Activated naive CD4-positive, alpha-beta T cell treated with anti-CD3 and anti-CD28 coated beads, Interleukin-2, amount 10 ng/mL, durations not matched to agents 7 days and 5 days (primary cell): ENCODE data around the gene ACAP3.
"Not testable (repeated sequence)": the region's sequence is repeated elsewhere in the genome, so short reads cannot be mapped to it uniquely, and the experiment has no call there.

ENCODE experiments used
- CTCF ChIA-PET: fragments of 350-600 bp; sonication (Branson Sonifier 250); formaldehyde crosslinking; loops from one replicate; lab custom pipeline; 2021; ENCODE audit warnings: antibody characterized with exemption; lab: Charles Lee
- DNase-seq: peaks from one replicate; pipeline ENCODE4 v3.0.0-alpha.2; 2020
- H3K27ac Mint-ChIP-seq: one replicate; pipeline ENCODE4 v1.8.0; 2021; ENCODE audit warnings: mild to moderate bottlenecking, moderate library complexity, mixed read lengths
- H3K27me3 Mint-ChIP-seq: one replicate; pipeline ENCODE4 v1.8.0; 2021; ENCODE audit warnings: mild to moderate bottlenecking, mixed read lengths
- H3K36me3 Mint-ChIP-seq: one replicate; pipeline ENCODE4 v1.8.0; 2021; ENCODE audit warnings: mixed read lengths
- H3K4me1 Mint-ChIP-seq: one replicate; pipeline ENCODE4 v1.8.0; 2021; ENCODE audit warnings: mixed read lengths
- H3K4me3 Mint-ChIP-seq: one replicate; pipeline ENCODE4 v1.8.0; 2021; ENCODE audit warnings: mild to moderate bottlenecking, moderate library complexity, mixed read lengths
- H3K9me3 Mint-ChIP-seq: one replicate; pipeline ENCODE4 v1.8.0; 2021; ENCODE audit warnings: mixed read lengths

The ACAP3 gene

DNA sequence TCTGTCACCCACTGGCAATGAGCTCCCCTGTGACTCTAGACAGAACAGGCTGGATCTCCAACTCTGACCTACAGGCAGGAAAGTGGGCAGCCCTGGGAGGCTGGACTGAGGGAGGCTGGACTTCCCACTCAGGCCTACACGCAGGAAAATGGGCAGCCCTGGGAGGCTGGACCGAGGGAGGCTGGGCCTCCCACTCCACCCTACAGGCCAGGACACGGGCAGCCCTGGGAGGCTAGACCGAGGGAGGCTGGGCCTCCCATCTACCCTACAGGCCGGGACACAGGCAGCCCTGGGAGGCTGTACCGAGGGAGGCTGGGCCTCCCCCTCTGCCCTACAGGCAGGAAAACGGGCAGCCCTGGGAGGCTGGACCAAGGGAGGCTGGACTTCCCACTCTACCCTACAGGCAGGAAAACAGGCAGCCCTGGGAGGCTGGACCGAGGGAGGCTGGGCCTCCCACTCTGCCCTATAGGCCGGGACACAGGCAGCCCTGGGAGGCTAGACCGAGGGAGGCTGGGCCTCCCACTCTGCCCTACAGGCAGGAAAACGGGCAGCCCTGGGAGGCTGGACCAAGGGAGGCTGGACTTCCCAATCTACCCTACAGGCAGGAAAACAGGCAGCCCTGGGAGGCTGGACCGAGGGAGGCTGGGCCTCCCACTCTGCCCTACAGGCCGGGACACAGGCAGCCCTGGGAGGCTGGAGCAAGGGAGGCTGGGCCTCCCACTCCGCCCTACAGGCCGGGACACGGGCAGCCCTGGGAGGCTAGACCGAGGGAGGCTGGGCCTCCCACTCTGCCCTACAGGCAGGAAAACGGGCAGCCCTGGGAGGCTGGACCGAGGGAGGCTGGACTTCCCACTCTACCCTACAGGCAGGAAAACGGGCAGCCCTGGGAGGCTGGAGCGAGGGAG lies 59.5 kb downstream of the ACAP3 start:
- H3K9me3 Mint-ChIP-seq, DNase-seq, CTCF ChIA-PET, H3K27ac Mint-ChIP-seq, H3K4me3 Mint-ChIP-seq: not testable (repeated sequence)
- Mint-ChIP-seq H3K4me1 (peaks cover 19% of the 10 kb centered on the region), H3K27me3 (peaks cover 37% of the 10 kb centered on the region), H3K36me3 (peaks cover 11% of the 10 kb centered on the region)

DNA sequence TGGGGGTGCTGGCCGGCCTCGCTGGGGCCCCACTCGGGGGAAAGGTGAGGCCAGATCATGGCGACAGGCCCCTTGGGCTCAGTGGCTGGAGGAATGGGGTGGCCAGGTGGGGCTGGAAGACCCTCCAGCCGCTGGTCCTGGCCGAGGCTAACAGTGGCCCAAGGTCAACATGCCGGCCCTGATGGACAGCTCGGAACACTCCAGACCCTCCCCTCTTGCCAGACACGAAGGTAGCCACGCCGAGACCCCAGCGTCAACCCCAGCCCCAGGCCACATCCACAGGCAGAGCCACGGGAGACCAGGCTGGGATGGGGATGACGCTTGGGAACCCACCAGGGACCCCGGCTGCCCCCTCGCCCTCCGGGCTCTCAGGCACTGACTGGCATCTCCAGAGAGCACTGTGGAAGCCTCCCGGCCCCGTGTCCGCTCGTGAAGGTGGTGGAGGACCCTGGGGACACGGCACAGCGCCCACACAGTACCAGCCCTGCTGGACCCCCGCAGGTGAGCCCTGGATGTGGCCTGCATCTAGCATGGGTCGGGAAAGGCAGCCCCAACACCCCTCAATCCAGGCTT lies 60.3 kb downstream of the ACAP3 start:
- Mint-ChIP-seq H3K9me3 (no peaks in the 10 kb centered on the region), H3K4me1 (peaks cover 19% of the 10 kb centered on the region), H3K36me3 (peaks cover 4% of the 10 kb centered on the region), H3K27me3 (peaks cover 37% of the 10 kb centered on the region), H3K27ac (no peak overlapping the region), H3K4me3 (no peak overlapping the region)
- CTCF ChIA-PET = no interaction called here
- no peak for DNase-seq

DNA sequence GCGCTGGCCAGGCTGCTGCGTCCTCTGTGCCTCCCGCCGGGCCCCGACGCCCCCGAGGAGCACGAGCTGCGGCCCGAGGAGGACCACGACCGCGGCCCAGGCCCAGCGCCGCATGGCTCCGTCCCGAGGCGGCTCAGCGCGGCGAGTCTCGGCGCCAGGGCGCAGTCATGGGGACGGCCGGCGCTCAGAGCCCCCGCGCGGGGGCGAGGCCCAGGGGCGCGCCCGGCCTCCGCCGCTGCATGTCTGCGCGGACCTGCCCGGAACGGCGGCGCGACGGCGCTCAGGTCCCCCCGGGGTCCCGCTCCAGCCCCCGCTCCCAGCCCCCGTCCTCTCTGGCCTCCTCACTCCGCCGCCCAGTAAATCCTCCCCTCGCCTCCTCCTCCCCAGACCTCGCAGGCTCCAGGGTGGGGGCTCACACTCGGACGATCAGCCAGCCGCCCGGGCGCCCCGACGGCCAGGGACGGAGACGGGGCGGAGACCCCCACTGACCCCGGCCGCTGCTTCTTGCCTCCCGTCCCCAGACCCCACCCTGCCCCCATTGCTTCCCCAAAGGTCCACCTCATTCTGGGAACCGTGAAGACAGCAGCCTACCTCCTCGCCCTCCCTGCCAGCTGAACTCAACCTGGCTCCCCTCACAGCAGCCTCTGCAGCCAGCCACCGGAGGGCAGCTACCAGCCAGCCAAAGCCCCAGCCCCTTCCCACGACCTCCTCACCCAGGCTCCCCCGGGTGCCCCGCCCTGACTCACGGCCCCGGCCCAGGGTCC lies 61.0 kb downstream of the ACAP3 start, which contains the start of gene C1QTNF12:
Gene C1QTNF12, minus strand, starts transcription at position 146 of the 764 bp plus-strand sequence. Its CDS starts 32 bp downstream, at position 114.
- CTCF ChIA-PET = no interaction called here
- Mint-ChIP-seq H3K27me3 (peaks cover 37% of the 10 kb centered on the region), H3K4me1 (peaks cover 16% of the 10 kb centered on the region), H3K9me3 (no peaks in the 10 kb centered on the region), H3K4me3 (no peak within 1 kb of the TSS), H3K27ac (no peak within 1 kb of the TSS), H3K36me3 (peaks cover 2% of the 10 kb centered on the region)
- DNase-seq = no peak

DNA sequence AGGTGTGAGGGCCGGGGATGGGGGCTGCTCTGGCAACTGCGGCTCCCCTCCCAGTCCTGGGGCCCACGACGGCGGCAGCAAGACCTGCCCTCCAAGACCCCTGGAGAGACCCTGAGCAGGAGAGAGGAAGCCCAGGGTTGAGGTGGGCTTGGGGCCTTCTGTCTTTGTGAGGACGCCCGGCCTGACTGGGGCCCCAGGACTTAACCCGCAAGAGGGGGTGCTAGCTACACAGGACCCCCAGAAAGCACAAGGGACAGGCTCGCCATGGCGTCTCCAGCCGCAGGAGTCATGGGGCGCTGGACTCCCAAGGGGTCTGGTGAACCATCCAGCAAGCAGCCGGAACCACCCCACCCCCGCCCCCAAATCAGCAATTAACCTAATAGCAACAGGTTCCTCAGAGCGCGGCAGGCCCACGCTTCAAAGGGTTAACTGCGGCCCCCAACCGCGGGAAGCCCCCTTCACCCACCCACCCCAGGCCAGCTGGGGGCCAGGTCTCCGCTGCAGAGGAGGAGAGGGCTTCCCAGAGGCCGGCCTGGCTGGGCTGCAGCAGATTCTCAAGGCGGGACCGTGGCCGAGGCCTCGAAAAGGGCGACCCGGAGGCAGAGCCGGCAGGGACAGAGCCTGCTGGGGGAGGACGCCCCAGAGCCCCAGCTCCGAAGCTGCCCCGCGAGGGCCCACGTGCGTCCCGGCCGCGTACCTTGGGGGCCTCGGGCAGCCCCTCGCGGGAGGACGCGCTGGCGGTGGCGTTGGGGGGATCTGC lies 61.7 kb downstream of the ACAP3 start:
- Mint-ChIP-seq H3K9me3 (no peaks in the 10 kb centered on the region), H3K4me3 (no peak overlapping the region), H3K27me3 (peaks cover 37% of the 10 kb centered on the region), H3K4me1 (peaks cover 14% of the 10 kb centered on the region), H3K27ac (no peak overlapping the region), H3K36me3 (peaks cover under 1% of the 10 kb centered on the region)
- DNase-seq = no peak
- CTCF ChIA-PET = no interaction called here

DNA sequence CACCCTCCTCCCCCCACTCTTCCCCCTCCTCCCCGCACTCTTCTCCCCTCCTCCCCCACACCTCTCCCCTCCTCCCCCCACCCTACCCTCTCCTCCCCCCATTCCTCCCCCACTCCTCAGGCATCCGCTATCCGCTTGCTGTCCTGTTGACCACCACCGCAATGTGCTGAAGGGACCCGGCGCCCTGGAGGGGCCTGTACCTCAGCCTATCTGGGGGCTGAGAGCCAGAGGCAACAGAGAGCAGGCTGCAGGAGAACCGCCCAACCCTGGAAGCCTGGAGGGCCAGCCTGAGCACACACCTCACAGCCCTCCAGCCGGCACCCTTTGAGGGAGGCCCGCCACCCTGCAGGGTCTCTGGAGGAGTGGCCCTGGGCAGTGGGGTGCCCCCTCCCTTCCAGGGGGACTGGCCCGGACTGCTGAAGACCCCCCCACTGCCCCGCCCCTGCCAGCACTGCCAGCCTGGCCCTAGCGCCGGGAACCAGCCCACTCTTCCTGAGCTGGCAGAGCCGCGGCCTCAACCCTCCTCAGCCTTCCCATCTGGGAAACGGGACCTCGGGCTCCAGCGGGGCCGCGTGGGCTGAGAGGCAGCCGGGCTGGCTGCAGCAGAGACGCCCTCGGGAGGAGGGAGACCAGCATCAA lies 62.4 kb downstream of the ACAP3 start:
- Mint-ChIP-seq H3K4me1 (peaks cover 7% of the 10 kb centered on the region), H3K4me3 (no peak overlapping the region), H3K27me3 (peaks cover 37% of the 10 kb centered on the region), H3K36me3 (no peaks in the 10 kb centered on the region), H3K9me3 (no peaks in the 10 kb centered on the region), H3K27ac (no peak overlapping the region)
- CTCF ChIA-PET = no interaction called here
- no peak for DNase-seq

DNA sequence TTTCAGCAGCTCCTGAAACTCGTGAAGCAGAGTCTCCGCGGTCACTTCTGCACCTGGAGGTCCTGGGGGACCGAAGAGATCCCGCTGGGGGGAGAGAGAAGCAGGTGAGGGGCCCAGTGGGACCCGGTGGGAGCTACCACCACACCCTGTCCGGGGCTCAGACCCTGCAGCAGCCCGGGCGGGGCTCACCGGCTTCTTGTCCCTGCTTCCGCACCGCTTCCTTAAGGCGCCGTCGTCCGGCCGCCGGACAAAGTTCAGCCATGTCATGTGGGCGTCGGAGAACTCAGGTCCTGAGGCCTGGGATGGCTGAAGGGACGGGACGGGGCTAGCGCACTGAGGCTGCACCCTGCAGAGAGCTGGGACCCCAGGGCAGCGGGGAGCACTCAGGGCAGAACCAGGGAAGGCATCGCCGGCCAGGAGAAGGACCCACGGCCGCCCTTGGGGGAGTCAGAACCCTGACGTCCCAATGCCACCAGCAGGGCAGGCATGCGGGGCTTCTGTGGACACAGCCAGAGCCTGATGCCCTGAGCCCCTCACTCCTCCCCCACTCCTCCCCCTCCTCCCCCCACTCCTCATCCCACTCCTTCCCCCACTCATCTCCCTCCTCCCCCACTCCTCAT lies 63.4 kb downstream of the ACAP3 start:
- no peaks in the 10 kb centered on the region for H3K4me1 Mint-ChIP-seq
- CTCF ChIA-PET = no interaction called here
- H3K4me3 Mint-ChIP-seq = no peak overlapping the region
- H3K27me3 Mint-ChIP-seq = peaks cover 37% of the 10 kb centered on the region
- no peak for DNase-seq
- no peak overlapping the region for H3K27ac Mint-ChIP-seq
- H3K36me3 Mint-ChIP-seq = no peaks in the 10 kb centered on the region
- no peaks in the 10 kb centered on the region for H3K9me3 Mint-ChIP-seq

DNA sequence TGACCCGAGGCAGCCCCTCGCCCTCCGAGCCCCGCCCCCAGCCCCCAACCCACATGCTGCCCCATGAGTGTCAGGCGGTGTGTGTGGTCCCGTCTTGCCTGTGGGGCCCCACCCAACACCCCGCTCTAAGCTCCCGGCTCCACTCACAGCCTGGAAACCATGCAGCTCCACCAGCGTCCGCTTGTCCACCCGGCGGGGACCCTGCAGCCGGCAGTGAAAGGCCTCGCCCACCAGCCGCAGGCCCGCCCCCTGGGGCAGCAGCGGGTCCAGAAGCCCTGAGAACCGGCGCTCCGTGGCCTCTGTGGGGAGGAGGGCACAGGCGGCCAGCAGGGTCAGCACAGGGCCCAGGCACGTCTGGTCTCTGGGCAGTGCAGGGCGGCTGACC lies 63.9 kb downstream of the ACAP3 start:
- H3K27me3 Mint-ChIP-seq = peaks cover 40% of the 10 kb centered on the region
- H3K9me3 Mint-ChIP-seq = no peaks in the 10 kb centered on the region
- no peaks in the 10 kb centered on the region for H3K36me3 Mint-ChIP-seq
- no peaks in the 10 kb centered on the region for H3K4me1 Mint-ChIP-seq
- no peak overlapping the region for H3K4me3 Mint-ChIP-seq
- DNase-seq = no peak
- CTCF ChIA-PET = no interaction called here
- H3K27ac Mint-ChIP-seq = no peak overlapping the region

DNA sequence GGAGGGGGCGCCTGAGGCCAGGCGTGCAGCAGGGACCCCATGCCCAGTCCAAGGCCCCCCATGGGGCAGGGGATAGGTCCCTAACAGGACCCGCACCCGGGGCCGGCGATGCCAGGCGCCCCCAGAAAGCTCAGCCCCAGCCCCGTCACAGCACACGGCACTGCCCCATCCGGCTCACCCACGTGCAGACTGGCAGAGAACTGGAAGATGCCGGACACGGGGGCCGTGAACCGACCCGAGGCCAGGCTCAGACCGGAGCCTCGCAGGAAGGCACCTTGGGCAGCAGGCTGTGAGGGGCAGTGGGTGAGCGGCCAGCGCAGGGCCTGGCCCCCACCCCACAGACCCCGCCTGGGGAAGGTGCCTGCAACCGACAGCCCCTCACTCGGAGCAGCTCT lies 64.5 kb downstream of the ACAP3 start:
- H3K4me3 Mint-ChIP-seq = no peak overlapping the region
- no peak overlapping the region for H3K27ac Mint-ChIP-seq
- no peaks in the 10 kb centered on the region for H3K4me1 Mint-ChIP-seq
- no peaks in the 10 kb centered on the region for H3K9me3 Mint-ChIP-seq
- CTCF ChIA-PET = no interaction called here
- no peaks in the 10 kb centered on the region for H3K36me3 Mint-ChIP-seq
- no peak for DNase-seq
- H3K27me3 Mint-ChIP-seq = peaks cover 41% of the 10 kb centered on the region

DNA sequence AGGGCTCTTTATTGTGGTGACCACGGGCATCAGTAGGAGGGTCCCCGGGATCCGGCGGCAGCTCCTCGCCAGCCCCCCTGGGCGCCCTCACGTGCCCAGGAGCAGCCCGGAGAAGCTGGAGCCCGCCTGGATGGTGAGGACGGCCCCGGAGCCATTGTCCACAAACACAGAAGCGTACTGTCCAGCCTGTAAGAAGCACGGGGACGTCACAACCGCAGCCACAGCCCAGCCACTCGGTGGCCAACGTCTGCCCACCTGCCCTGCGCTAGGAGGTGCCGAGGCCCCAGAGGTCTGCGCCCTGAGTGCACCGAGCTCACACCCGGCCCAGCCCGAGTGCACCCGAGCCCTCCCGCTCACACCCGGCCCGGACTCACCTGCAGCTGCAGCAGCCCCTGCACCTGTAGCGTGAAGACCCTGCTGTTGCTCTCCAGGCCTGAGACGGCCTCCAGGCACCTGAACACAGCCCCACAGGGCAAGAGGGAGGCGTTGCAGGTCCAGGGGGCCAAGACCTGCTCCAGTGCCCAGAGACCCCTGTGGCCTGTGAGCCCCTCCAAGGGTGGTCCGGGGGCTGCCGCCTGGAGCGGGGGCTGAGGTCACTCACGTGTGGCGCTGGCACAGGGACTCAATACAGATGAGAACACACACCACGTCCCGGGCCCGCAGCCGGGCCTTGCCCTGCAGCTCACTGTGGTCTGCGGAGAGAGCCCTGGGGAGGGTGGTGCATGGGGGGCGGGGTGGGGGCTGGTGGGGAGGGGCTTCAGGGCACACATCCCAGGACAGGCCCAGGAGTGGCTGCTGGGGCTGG lies 65.1 kb downstream of the ACAP3 start:
- Mint-ChIP-seq H3K9me3 (no peaks in the 10 kb centered on the region), H3K27ac (no peak overlapping the region), H3K4me1 (no peaks in the 10 kb centered on the region), H3K36me3 (no peaks in the 10 kb centered on the region), H3K4me3 (no peak overlapping the region), H3K27me3 (peaks cover 35% of the 10 kb centered on the region)
- no peak for DNase-seq
- CTCF ChIA-PET = interaction anchor here (0.8 kb wide), 1 partner anchor 120 kb away, joined by 5 read pairs; no protein-coding TSS in a partner anchor
